DMS79 treated with DMSO at 0.1 percent for 48 hours (cell line): Measurements from ENCODE around the gene TMEM208.

Source experiments
- DNase-seq: peaks from one replicate; lab custom pipeline; 2025; lab: John Stamatoyannopoulos, UW

The TMEM208 gene

DNA sequence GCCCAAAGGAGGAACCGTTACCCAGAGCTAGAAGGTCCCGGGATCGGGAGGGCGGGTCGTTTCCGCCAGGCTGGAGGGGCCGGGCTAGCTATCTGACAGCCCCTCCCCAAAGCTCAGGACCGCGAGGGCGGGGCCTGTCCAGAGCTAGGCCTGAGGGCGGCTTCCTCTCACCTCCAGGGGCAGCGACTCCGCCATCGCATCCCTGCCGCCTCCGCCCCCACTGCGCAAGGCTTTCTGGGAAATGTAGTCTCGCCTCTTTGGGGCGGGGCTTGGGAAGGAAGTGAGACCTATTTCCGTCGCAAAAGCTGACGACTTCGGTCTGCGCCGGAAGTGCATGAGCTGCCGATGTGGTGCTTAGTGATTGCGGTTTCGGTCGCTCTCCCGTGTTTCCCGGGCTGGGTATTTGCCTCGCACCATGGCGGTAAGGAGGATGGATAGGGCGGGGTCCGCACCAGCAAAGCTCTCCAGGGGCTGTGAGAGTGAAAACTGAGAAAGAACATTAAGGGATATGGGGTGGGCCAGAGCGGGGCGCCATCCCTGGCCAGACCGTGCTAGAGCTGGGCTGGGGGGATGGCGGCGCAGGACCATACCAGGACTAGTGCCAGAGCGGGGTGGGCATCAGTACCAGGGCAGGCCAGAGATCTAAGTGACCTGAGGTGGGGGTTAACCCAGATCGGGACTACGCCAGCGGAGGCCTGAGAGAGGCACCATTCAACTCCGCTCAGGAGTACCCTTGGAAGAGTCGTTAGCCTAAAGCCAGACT, at the start of gene TMEM208:
TSS of gene TMEM208 (plus strand) at position 327 of the 763 bp plus-strand sequence. CDS start at position 416, 89 bp downstream.
- DNase-seq: peak; percentile 79

DNA sequence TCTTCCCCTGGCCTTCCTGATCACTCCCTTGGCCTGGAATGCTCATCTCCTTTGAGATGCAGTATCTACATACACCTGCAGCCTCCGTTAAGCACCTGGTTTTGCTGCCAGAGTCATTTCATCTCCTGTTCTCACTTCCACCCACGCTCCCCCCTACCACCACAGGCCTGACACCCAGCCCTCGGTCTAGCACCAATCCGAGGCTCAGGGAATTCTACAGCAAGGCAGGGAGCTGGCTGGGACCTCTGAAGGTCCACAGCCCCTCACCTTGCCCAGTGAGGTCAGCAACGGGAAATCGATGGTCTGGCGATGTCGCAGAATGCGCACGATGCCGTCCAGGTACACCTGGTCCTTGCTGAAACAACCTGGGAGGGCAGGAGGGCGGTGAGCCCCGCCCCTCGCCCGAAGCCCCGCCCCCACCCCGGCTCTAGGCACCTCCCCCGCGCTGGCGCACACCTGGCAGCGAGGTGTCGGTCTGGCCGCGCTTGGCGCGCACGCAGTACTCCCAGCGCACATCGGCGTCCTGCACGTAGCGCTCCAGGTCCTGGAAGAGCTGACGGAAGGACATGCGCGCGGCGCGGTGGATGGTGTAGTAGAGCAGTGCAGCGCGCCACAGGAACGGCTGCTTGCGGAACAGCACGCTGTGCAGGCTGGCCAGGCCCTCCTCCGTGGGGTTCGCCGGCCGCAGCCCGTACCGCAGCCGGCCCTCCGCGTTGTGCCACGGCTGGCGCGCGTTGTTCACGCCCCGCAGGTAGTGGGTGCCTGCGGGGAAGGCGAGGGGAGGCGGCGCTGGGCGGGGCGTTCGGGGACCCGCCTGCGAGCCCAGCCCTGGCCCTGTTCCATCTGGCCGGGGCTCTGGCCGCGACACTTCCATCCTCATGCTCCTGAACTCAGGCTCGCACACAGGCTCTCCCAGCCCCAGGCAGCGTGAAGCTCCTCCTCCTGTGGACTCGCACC, 48.9 kb upstream of the TMEM208 start:
- peak; percentile 60 for DNase-seq

DNA sequence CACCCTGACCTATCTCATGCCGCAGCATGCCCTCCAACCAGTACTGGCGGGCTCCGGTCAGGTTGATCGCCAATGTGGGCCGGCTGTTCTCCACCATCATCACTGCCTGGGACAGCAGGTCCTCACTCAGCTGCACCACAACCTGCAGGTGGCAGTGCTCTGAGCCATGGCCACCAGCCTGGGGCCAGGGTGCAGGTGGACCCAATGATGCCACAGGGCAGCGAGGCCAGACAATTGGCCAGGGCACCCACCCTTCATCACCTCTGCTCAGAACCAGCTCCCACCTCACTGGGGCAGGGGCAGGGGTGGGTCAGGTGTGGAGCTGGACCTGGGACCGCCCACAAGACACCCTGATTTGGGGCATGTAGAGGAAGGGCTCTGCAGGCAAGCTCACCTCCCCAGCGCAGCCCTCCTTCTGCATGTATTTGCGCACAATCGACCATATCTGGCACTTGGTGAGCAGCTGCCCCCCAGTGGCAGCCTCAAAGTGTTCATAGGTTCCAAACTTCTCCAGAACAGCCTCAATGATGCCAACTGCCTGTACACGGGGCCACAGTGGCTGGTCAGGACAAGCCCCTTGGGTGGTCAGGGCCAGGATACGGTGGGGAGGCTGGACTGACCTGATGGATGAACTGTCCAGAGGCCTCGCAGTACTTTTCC, 47.4 kb upstream of the TMEM208 start:
- DNase-seq: no peak

DNA sequence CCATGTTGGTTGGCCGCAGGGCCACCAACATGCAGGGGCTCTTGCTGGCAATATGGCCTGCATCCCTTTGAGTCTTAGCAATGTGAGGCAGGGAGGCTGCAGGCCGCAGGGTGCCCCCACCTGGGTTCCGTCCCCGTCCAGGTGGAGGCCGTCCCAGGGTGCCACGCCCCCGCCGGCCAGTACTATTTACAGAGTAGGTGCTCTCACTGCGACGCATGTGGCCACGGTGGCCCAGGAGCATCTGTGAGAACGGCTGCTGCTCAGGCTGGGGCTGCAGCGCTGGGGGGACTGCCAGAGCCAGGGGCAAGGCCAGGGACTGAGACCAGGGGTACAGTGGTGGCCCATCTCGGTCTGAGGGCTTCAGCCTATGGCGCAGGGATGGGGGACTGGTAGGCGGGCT, 46.8 kb upstream of the TMEM208 start:
- DNase-seq: no peak

DNA sequence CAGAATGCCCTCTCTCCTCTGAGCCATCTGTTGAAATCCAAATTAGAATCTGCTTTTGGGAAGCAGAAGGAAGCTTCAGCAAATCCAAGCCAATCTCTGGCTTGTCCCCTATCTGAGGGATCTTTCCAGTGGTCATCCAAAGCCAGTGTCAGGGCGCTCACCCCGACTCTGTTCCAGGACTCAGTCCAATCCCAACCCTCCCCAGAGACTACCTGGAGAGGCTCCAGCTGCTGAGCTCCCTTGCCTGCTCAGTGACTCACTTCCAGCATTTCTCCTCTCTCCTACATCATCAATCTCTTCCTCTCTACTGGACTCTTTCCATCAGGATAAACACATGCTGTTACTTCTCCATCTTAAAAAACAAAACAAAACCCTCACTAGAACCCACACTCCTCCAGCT, 45.6 kb upstream of the TMEM208 start:
- no peak for DNase-seq

DNA sequence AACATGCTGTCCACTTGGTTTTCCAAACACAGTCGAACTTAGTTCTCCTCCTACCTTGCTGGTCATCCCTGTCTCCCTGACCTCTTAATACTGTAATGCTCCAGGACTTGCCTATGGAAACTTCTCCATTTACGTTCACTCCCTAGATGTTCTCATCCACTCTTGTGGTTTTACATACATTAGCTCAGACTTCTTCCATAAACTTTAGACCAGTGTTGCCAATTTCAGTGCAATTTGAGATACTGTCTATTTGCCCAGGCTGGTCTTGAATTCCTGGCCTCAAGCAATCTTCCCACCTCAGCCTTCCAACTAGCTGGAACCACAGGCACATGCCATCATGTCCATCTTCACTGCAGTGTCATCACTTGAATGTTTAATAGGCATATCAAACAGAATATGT, 44.6 kb upstream of the TMEM208 start:
- DNase-seq: no peak

DNA sequence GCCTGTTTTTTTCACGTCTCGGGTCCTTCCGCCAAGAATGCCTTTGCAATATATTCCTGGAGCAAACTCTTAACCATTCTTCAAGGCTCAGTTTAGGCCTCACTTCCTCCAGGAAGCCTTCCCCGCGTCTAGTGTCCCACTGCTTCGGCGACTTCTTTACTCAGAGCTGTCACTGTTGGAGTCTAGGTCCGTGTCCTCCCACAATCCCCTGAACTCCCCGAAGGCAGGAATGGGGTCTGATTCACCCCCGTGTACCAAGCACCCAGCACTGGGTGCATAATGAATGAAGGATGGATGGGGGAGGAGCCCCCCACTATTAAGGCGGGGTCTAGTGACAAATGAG, 43.7 kb upstream of the TMEM208 start:
- no peak for DNase-seq

DNA sequence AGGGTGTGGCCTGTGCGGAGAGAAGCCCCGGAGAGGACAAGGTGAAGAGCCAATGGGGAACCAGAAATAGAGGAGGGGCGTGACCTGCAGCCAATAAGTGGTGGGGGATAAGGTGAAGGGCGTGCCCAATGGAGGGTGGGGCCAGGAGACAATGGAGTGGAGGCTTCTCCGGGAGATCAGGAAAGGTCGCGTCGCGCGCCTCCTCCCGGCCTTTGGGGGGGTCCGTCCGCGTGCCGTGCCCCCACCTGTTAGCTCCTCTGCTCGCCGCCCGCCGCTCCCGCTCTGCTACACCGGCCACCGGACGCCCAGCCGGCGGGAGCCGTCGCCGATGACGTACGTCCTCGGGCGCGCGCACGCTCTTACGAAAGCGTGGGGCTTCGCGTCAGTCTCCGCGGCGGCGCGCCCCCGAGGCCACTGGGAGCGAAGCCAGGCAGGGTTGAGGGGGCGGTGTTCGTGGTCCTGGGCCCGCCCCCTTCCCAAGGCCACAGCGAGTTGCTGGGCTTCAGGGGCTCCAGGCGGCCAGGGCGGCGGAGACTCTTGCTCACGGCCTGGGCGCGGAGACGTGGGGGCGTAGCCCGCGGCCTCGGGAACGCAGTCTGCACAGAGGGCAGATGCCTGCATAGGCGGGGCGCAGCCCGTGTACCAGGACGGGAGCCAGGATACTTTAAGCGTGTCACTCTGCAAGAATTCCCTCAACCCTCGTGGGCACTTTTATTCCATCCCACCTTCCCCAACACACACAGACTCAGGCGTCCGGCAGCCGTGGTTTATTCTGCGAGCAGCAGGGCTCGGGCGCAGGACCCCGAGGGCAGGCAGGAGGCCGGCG, 43.1 kb upstream of the TMEM208 start, which contains the start of gene MATCAP1:
TSS of gene MATCAP1 (minus strand) at position 337 of the 826 bp plus-strand sequence. CDS start 3,353 bp downstream, outside the sequence.
- DNase-seq: peak; percentile 88

DNA sequence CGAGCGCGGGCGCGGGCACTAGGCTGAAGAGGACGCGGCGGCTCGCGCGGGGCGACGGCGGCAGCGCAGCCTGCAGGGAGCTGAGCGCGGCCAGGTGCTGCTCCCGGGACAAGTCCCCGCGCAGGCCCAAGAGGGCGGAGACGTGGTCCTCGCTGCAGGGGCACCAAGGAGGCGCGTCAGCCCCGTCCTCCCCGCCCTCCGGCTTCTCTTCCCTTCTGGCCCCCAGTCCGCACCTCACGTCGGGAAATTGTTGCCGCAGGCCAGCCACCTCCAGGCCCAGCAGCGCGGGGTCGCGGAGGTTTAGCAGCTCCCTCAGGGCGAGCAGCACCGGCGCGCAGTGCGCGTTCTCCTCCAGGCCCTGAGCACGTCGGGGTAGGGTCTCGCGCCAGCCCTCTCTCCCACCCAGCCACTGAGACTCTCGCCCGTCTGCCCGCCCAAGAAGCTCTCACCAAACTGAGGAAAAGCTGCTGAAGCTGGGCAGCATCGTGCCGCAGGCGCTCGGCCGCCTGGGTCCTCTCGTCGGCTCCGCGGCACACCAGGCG, 42.4 kb upstream of the TMEM208 start:
- DNase-seq: no peak

DNA sequence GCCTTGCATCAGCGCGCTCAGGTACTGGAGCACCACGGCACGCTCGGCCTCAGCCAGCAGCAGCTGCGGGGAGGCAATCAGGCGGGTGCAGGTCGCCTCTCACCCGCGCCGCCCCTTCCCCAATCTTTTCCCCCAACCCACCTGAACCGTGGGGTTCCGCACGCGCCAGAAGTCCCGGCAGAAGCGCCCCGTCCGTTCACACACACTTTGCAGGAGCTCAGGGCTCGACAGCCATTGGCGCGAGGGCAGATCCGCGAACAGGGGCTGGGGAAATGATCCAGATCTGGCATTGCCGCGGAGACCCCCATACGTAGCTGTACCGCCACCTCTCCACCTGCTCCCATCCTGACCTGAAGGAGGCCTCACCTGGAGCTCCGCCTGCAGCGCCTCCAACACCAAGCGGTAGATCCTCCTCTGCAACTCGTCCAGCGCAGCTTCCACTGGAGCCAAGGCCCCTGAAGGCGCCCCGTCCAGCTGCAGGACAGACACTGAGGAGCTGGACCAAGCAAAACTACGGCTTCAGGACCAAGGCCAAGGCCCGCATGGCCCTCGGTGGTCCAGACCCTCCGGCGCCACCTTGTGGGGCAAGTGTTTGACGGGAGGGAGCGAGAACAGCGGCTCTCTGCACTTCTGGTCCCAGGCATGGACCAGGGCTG, 41.8 kb upstream of the TMEM208 start:
- DNase-seq: peak; percentile 59

DNA sequence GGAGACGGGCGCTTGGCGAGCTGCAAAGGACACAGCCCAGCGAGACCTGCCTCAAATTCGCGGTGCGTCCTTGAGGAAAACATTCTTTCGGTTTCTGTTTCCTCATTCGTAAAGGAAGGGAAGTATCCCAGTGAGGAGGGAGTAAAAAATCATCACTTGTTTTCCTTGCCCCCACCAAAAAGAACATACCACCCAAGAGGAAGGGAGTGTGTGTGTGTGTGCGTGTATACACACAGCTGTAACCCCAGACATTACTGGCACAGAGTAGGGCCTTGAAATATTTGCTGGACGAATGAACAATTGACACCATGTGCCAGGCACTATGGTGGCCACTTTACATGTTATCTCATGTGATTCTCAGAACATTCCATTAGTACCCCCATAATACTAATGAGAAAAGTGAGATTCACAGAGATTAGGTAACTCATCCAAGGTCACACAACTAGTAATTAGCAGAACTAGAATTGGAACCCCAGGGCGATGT, 41.2 kb upstream of the TMEM208 start:
- DNase-seq: no peak

DNA sequence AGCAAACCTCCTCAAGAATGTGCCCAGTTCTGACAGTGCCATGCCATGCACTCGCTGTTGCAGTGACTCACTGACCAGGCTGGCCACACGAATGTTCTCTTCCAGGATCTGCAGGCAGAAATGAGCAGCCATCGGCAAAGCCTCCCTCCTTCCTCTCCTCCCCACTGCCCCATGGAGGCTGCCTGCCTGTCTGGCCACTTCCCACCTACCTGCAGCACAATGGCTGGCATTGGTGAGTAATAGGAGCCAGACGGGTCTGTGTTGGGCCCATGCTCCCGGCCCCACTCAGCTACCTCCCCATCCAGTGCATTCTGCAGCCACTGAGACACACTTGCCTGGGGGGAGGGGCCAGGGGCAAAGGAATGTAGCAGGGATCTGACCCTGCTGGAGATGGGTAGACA, 40.4 kb upstream of the TMEM208 start:
- DNase-seq: no peak

DNA sequence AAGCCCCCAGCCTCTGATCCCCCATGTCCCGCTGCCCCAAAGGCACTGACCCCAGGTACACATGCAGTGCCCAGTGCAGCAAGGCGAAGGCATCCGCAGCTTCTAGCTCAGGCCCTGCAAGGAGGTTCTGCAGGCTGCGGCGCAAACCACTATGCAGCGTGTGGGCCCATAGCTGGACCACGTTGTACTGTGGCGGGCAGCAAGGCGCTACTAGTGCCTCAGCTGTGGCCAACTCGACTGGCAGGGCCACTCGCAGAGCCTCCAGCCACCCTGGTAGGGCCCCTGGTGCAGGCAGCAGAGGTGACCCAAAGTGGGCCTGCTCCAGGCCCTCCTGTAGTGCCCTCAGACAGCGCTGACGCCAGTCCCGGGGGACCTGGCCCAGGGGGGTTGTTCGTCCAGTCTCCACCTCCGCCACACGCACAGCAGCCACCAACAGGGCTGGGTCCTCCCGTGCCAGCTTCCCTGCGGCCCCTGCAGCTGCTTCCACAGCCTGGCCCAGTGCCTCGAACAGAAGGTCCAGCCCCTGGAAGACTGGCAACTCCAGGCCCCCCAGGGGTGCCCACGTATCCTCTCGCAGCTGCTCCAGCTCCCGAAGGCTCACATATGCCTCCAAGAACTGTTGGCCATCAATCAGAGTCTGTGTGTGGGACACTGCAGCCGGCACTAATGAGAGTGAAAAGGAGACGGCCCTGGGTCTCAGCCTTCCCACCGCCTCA, 39.6 kb upstream of the TMEM208 start:
- DNase-seq: no peak

DNA sequence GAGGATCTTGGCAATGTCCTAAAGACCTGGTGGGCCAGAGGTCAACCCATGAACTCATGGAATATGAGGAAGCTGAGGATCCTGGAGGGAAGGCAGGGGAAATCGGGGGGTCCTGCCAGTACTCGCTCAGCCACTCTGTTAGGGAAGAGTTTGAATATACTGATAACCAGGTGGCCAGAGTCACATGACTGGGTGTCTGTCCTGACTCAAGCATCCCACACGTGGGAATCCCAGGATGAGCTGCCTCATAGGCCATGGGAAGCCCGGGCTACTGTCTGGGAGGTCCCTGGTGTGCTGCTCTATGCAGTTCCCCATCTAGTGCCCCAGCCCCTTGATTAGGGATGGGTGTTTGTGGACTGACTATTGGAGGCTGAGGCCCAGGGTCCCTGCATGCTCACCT, 38.6 kb upstream of the TMEM208 start:
- DNase-seq: no peak

DNA sequence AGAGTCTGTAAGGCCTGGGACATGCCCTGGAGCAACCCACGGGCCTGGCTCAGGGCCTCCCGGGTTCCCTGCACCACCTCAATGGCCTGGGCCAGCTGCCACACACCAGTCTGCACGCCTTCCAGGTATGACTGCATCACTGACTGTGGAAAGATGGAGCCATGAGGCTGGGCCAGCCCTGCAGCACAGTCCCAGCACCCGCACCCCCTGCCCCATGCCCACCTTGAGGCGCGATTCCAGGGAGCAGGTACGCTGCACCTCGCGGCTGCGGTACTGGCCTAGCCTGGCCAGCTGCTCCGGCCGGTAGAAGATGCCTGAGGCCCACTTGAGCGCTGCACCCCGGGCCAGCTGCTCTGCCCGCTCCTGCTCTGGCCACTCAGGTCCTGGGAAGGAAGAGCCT, 38.1 kb upstream of the TMEM208 start:
- no peak for DNase-seq

DNA sequence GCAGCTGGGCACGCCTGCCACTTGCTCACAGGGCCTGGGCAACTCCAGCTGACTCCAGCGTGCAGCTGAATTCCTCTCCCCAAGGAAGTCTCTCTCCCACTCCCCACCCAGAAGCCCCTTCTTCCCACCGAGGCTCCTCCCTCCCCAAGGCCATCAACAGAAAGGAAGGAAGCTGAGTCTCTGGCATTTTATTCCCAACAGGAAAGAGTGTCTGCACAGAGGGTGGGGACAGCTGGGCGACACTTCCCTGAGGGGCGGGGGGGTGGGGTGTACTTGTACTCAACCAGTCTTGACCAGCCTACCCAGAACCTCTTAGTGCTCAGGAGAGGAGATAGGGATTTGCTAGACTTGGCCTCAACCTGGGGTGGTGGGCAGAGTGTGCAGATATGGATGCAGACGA, 36.9 kb upstream of the TMEM208 start, which contains the start of gene EXOC3L1:
TSS of gene EXOC3L1 (minus strand) at position 96 of the 400 bp plus-strand sequence. CDS start 460 bp downstream, outside the sequence.
- no peak for DNase-seq

DNA sequence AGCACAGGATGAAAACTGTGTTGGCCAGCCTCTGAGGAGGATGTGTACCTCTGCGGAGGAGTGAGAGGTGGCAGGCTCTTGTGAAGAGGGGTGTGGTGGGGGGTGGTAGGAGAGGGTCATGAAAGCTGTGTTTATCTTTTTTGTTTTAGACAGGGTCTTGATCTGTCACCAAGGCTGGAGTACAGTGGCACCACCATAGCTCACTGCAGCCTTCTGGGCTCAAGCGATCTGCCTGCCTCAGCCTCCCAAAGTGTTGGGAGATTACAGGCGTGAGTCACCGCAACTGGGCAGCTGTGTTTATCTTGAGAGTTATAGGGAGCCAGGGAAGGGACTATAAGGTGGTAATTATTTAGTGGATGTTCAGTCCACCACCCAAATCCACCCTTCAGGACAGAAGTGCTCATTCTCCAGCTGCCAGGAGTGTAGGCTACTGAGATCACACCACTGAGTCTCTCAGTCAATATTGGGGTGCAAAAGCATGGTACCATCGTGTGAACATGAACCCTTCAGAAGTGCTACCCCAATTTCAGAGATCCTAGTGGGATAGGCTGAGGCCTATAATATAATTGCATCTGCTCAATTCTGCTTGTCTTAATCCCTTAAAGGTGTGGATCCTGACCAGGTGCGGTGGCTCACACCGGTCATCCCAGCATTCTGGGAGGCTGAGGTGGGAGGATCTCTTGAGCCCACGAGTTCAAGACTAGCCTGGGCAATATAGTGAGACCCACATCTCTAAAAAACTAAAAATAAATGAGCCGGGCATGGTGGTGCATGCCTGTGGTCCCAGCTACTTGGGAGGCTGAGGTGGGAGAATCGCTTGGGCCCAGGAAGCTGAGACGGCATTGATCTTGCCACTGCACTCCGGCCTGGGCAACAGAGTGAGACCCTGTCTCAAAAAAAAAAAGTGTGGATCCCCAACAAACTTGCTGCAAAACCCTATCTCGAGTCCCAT, 36.2 kb upstream of the TMEM208 start:
- no peak for DNase-seq

DNA sequence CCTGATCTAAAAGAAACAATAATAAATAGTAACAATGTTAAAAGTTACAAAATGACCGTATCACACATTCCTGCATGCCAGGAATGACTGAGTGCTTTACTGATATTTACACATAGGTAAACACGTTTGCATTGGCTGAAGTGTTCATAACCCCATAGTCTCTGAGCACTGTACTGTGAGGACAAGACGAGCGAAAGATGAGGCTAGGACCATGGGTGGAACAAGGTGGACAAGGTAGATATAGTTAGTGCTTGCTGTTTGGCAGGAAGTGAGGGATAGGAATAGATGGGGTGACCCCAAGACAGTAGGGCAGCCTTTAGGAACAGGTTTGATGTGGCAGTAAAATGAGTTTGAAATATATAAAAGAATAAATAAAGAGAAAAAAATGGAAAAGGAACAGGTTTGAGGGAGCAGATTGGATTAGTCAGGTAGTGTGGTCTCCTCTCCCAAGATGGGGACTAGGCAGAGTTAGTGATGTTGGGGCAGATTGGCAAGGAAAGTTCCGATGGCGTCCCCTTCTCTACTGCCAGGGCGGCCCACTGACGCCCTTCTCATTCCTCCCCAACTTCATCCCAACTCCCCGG, 35.4 kb upstream of the TMEM208 start:
- no peak for DNase-seq
